HG02973 (cell line): ENCODE measurements around the gene TGM1.
A peak's percentile ranks its signal among the peaks of the same experiment; 100 is the strongest.

Experiments used
- ATAC-seq: cut with Tn5 transposase; IDR thresholded peaks from one replicate; pipeline ENCODE4 v1.9.1; 2021; ENCODE audit warnings: moderate library complexity; ENCODE audit not compliant: unreplicated experiment

Gene TGM1

DNA sequence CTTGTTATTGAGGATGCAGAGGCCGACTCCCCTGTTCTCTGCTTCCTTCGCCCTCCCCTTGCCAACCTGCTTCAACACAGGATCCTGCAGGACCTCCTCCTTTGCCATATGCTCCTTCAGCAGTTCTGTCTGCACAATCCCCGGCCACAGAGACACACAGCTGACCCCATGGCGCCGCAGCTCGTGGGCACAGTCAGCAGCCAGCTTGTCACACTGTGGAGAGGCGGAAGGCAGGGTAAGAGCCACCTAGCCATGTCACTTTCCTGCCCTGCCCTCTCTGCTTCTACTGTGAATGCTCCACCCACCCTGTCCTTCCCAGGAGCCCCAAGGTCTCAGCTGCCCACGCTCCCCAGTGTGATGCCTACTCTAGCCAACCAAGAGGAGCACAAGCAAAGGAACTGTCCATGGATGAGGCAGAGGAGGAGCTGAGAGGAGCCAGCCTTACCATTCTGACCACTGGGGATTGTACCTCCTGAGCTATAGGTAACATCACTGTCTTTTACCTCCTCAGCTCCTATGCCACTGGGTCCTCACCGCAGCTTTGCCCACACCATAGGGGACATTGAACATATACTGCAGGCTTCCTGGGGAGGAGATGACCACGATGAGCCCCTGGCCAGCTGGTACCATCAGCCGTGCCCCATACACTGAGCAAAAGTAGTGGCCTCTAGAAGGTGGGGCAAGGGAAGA is 29.3 kb upstream of the TGM1 start:
- no peak for ATAC-seq

DNA sequence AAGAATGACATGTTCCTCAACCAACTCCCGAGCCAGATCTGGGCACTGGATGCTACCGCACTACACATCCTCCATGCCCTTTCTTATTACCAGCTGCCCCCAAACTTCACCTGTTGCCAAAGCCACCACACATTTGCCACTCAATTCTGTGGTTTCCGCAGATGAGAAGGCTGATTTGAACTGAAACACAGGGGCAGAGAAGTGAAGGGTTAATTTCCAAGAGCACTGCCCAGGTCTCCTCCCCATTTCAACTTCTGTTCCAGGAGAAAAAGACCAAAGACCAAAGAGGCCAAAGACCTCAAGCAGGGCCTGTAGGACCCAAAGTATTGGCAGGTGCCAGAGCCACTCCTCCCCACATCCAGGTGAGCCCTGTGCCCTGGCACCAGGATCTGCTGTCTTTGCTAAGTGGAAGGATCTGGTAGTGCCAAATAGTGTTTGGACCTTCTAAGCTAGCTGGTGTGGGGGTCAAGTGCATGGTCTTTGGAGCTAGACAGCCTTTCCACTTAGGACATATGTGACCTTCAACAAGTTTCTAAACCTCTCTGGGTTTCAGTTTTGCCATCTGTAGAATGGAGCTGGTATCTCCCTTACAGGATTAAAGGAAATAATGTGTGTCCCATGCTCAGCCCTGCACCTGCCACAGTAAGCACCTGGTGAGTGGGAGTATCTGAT is 28.6 kb upstream of the TGM1 start:
- ATAC-seq, result no peak

GRCh38 chr14:24290746-24291145 is 27.8 kb upstream of the TGM1 start:
- ATAC-seq, result no peak

DNA sequence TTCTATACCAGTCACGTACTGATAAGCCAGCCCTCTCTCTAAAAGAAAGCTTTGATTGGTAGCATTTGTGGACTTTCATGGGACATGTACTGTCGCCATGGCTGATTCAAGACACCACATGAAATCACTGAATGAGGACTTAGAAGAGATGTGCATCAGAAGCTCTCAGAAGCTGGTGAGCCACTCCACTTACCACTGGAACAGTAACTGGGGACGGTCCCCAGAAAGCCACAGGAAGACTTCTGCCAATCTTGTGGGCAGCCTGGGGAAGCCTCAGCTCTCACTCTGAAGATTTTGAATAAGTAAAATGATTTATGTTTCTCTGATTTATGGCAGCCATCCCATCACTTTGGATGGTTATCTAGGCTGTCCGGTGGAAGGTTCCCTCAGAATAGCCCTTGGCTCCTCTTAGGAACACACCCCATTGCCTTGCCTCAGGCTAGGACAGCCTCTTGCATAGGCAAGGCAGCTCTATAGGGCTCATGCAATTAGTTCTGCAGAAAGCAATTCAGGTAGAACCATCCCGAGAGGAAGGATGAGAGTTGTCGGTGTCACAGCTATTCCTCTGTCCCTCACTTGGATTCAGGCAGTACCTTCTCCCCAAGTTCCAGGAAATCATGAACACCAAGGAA is 26.8 kb upstream of the TGM1 start:
- no peak for ATAC-seq

GRCh38 chr14:24286996-24287395 is 24.0 kb upstream of the TGM1 start:
- ATAC-seq, result no peak

GRCh38 chr14:24285351-24285750 is 22.4 kb upstream of the TGM1 start:
- ATAC-seq, result no peak

DNA sequence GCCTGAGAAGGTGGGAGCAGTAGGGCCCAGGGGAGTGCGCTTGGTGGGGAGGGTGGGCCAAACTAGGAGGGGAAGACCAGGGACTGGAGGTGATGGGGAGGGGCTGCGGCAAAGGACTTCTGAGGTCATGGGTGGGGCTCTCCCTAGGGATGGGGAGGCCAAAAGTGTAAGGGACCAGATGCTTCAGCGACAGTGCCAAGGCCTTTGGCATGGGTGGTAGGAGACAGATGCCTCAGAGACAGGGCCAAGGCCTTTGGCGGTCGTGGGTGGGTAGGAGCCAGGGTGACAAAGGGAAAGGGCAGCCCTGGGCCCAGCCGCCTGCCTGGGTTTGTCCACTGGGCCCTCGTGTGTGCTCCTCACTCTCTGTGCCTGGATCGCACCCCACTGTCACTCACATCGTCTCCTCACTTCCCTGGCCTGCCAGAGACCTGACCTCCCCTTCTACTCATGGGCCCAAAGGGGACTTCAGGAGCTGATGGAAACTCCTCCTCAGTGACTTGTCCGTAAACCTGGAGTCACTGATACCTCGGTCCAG is 21.6 kb upstream of the TGM1 start:
- no peak for ATAC-seq

DNA sequence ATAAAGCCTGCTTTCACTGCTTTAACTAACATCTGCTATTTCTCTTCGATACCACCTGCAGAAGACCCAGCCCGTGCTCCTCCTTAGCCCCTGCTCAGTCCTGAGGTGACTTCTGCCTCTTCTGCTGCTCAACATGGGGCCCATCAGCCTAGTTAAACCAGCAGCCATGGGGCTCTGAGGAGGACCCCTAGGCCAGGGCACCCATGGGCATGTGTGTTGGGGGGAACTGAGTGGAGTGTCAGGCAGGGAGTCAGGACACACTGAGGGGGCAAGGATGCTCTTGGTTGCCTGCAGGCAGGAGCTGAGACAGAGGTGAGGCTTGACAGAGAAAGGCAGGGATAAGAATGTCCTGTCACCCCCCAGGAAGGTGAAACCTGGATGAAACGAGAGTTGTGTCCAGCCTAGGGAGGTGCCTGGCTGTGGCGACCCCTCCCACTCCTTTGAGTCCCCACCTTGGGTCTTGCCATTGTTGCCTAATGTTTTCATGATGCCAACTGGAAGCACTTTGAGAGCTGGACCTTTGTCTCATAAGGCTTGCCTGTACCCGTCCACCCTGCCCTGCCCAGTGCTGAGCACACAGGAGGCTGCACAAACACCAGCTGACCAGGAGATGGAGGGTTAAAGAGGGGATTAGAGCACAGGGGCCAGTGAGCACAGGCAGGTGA is 21.0 kb upstream of the TGM1 start:
- ATAC-seq, result no peak

DNA sequence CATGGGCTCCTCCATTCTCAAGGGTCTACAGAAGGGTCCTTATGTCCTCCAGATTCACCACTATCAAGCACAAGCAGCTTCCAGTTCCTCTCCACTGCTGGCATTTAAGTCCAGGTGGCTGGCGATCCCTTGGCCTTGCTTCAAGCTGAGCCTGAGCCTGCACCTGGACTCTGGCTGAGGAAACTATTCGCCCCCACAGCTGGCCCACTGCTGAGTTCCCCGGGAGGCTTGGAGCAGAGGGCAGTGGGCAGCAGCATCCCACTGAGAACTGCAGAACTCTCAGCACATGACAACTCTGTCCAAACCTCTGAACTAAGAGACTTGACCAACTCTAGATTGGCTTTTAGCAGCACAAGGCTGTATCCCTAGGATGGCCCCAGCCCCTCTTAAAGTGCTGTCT is 19.8 kb upstream of the TGM1 start:
- no peak for ATAC-seq

GRCh38 chr14:24281636-24282035 is 18.7 kb upstream of the TGM1 start:
- ATAC-seq, result no peak

DNA sequence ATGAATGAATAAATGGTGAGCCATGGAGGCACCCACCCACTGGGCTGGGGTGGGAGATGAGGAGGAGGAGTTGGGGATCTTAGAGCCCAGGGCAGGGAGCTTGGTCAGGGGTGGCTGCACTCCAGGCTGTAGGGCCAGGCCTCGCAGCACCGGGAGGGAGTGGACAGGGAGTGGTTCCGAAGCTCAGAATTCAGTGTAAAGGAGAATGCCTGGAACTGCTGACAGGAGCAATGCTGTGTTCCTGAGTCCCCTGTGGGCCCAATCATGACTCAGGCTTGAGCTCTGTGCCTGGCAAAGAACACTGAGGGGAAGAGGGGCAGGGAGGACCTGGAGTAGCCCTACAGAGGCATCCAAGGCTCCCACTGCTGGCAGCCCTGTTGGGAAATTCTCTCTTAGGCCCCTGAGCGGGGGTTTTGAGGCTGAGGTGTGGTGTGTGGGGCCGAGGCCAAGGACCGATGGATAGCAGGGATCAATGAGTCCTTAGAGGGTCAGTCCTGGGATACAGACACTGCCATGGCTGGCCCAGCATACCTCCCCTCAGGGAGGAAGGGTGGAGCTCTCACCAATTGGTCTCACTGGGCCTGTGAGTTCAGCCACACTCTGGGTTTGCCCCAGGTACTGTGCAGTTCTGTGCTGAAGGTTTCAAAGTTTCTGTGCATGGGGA is 18.0 kb upstream of the TGM1 start:
- ATAC-seq, result no peak

GRCh38 chr14:24279301-24280186 is 16.6 kb upstream of the TGM1 start:
- ATAC-seq, result no peak

DNA sequence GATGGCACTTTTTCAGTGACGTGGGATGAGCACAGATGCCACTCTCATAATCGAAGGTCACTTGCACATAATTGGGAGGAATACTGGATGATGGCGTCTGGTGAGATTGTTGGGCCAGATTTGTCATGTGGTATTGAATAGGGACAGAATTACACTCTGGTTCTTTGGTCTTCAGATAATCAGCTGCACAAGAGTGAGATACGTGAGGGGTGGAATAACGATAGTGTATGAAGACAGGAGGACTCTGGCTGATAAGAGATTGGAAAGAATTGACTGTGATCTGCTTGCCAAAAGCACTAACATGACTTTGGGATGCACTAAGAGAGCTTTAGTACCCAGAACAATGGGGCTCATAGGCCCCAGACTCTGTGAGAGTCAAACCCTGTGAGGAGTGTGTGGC is 15.4 kb upstream of the TGM1 start:
- no peak for ATAC-seq

DNA sequence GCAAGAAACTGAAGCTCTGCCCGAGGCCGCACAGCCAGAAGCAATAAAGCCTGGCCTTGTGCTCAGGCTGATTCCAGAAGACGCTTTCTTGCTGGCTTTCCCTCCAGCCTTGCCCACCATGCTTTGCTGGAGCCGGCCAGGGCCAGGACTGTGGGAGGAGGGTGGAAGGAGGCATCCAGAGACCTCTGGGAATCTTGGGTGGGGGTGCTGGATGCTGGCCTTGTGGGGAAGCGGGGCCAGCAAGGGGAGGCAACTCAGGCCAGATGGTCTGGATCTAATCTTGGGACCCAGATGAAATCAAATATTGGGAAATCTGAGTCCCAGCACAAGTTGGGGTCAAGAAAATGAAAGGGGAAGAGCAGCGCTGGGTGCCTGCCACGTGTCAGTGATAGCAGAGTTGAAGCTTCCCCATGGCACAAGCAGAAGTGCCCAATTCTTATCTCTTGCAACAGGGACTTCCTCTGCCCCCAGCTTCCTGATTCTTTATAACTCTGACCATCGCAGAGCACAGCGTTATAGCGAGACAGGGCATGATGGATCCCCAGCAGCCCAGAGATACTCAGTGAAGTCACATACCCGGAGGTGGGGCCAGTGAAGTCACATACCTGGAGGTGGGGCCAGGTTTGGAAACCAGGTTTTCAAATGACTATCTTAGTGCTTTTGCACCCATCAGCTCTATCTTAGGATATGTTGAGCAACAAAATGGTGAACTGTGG is 14.8 kb upstream of the TGM1 start:
- no peak for ATAC-seq

- ATAC-seq, result no peak
These were observed 14.1 kb upstream of the TGM1 start for GRCh38 chr14:24277071-24277470.

- peak; percentile 44 for ATAC-seq
These were observed 11.1 kb upstream of the TGM1 start for GRCh38 chr14:24274101-24274543.

GRCh38 chr14:24273422-24273998 is 10.5 kb upstream of the TGM1 start:
- no peak for ATAC-seq

- ATAC-seq, result no peak
These were observed 9.5 kb upstream of the TGM1 start for GRCh38 chr14:24272467-24272866.

DNA sequence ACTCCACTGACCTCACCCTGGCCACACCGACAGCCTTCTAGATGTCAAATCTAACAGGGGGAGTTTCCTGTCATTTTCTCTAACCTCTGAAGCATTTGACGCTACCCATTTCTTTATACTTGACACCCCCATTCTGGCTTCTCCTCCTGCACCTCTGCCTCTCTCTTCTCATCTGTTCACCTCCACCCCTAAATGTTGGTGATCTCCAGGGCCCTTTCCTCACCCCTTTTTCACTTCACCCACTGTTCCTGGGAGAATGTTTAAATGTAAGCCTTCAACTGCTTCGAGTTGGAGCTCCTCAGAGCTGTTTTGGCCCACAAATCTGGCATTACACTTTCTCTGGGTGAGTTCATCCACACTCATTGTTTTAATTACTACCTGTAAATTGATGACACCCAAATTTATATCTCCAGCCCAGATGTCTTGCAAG is 8.9 kb upstream of the TGM1 start:
- ATAC-seq, result no peak
